PC-3 (cell line): ENCODE measurements around the gene TRPV2. TPM values are rescaled to one million over a fixed set of nuclear protein-coding genes. Genes with fewer than 3 reads are reported as not detected.
A peak's percentile ranks its signal among the peaks of the same experiment; 100 is the strongest.
"Not testable (repeated sequence)": the region's sequence is repeated elsewhere in the genome, so short reads cannot be mapped to it uniquely, and the experiment has no call there.

Experiments used
- ATAC-seq: fragments of 200-7000 bp; cut with Tn5 transposase; 2 replicates; pipeline ENCODE4 v1.9.1; 2020; ENCODE audit warnings: mild to moderate bottlenecking, moderate library complexity
- BruUV-seq: library from RNA; stranded (reverse); fragments of 400-500 nt; replicated peaks from 2 replicates; lab custom pipeline; 2021; lab: Mats Ljungman, UMichigan
- CTCF ChIA-PET: fragments of 300-600 bp; sonication (Branson Sonifier 250); formaldehyde crosslinking; loops from one replicate; lab custom pipeline; 2022; ENCODE audit warnings: antibody characterized with exemption; lab: Charles Lee
- POLR2A ChIA-PET: fragments of 300-600 bp; sonication (Branson Sonifier 250); formaldehyde crosslinking; loops from one replicate; lab custom pipeline; 2022; ENCODE audit warnings: antibody characterized with exemption; ENCODE audit not compliant: unreplicated experiment; lab: Charles Lee
- DNase-seq: peaks from one replicate; pipeline ENCODE4 v3.0.0-alpha.2; 2015
- H2AFZ ChIP-seq: fragments of 300-600 bp; sonication (generic); 2 replicates; pipeline ENCODE4 v1.6.0; 2016; ENCODE audit warnings: antibody characterized with exemption, low read length
- H3F3A ChIP-seq: fragments of 300-600 bp; sonication (generic); one replicate; pipeline ENCODE4 v1.6.0; 2017; ENCODE audit warnings: antibody characterized with exemption, low read length, control low read depth, mild to moderate bottlenecking; ENCODE audit not compliant: unreplicated experiment
- H3K27ac ChIP-seq: fragments of 300-600 bp; sonication (generic); 2 replicates; pipeline ENCODE4 v1.5.1; 2016; ENCODE audit warnings: mild to moderate bottlenecking, low read length
- H3K27me3 ChIP-seq: fragments of 300-600 bp; sonication (generic); 2 replicates; pipeline ENCODE4 v1.6.1; 2016; ENCODE audit warnings: low read length, mixed read lengths
- H3K36me3 ChIP-seq: fragments of 300-600 bp; sonication (generic); 2 replicates; pipeline ENCODE4 v1.6.1; 2016; ENCODE audit warnings: low read depth, mixed run types, low read length, mixed read lengths
- H3K4me1 ChIP-seq: fragments of 300-600 bp; sonication (generic); 2 replicates; pipeline ENCODE4 v1.5.1; 2016; ENCODE audit warnings: low read length; ENCODE audit not compliant: insufficient read depth
- H3K4me2 ChIP-seq: fragments of 300-600 bp; sonication (generic); 2 replicates; pipeline ENCODE4 v1.6.0; 2016; ENCODE audit warnings: low read length
- H3K4me3 ChIP-seq: fragments of 300-600 bp; sonication (generic); 2 replicates; pipeline ENCODE4 v1.5.1; 2016; ENCODE audit warnings: mild to moderate bottlenecking, low read length, mixed read lengths
- H3K79me2 ChIP-seq: fragments of 300-600 bp; sonication (generic); 2 replicates; pipeline ENCODE4 v1.6.1; 2017; ENCODE audit warnings: low read length, mixed read lengths
- H3K9ac ChIP-seq: fragments of 300-600 bp; sonication (generic); 2 replicates; pipeline ENCODE4 v1.6.0; 2016; ENCODE audit warnings: mild to moderate bottlenecking, low read length
- H3K9me2 ChIP-seq: fragments of 300-600 bp; sonication (generic); replicated peaks from 2 replicates; pipeline ENCODE4 v1.6.1; 2016; ENCODE audit warnings: mixed run types, low read length, mixed read lengths
- H3K9me3 ChIP-seq: fragments of 300-600 bp; sonication (generic); 2 replicates; pipeline ENCODE4 v1.6.1; 2016; ENCODE audit warnings: low read length, mixed read lengths
- H4K20me1 ChIP-seq: fragments of 300-600 bp; sonication (generic); 2 replicates; pipeline ENCODE4 v1.6.1; 2016; ENCODE audit warnings: low read length, mixed read lengths
- EZH2 ChIP-seq: fragments of 300-600 bp; sonication (generic); IDR thresholded peaks from one replicate; pipeline ENCODE4 v1.6.1; 2017; ENCODE audit warnings: antibody characterized with exemption, mild to moderate bottlenecking, low read length; ENCODE audit not compliant: unreplicated experiment
- EZH2phosphoT487 ChIP-seq: fragments of 300-600 bp; sonication (generic); IDR thresholded peaks from 2 replicates; pipeline ENCODE4 v1.6.1; 2018; ENCODE audit warnings: mild to moderate bottlenecking, antibody characterized with exemption, low read length, borderline replicate concordance
- intact Hi-C: fragments of 100-400 bp; cut with micrococcal nuclease; formaldehyde crosslinking; loops from 2 replicates; pipeline ENCODE4 v1.9.0; 2023
- total RNA-seq: library from RNA; depleted of rRNA; stranded (reverse); fragments of >200 nt; gene quantifications from 2 replicates; pipeline ENCODE4 v1.2.3, GENCODE V29; 2014
- TF ChIP-seq, protein P1 (sequence below): fragments of 300-600 bp; sonication (generic); conservative IDR thresholded peaks from 2 replicates; pipeline ENCODE4 v1.5.1; 2017; ENCODE audit warnings: antibody characterized with exemption, low read depth, mild to moderate bottlenecking, low read length

TRPV2 gene
- total RNA-seq, 1 experiment from 2014 or later, result 1.9 TPM

DNA sequence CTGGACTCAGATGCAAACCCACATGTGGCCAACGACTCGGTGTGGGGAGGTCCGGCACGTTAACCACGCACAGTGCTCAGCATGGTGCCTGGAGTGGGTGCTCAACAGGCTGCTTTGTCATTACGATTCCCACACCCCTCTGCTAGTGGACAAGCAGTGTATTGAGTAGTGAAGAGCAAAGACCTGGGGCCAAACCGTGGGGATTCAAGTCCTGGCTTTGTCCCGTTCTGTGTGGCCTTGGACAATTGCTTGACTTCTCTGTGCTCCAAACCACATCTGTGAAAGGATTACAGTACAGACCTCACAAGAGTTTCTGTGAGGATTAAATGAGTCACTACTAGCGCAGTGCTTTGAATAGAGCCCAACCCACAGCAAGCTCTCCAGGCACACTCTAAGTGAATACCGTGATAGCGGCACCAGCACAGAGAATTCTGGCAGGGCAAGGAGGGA is 33.8 kb downstream of the TRPV2 start:
- no peaks in the 10 kb centered on the region for H3K79me2 ChIP-seq
- TF ChIP-seq, protein P1, sequence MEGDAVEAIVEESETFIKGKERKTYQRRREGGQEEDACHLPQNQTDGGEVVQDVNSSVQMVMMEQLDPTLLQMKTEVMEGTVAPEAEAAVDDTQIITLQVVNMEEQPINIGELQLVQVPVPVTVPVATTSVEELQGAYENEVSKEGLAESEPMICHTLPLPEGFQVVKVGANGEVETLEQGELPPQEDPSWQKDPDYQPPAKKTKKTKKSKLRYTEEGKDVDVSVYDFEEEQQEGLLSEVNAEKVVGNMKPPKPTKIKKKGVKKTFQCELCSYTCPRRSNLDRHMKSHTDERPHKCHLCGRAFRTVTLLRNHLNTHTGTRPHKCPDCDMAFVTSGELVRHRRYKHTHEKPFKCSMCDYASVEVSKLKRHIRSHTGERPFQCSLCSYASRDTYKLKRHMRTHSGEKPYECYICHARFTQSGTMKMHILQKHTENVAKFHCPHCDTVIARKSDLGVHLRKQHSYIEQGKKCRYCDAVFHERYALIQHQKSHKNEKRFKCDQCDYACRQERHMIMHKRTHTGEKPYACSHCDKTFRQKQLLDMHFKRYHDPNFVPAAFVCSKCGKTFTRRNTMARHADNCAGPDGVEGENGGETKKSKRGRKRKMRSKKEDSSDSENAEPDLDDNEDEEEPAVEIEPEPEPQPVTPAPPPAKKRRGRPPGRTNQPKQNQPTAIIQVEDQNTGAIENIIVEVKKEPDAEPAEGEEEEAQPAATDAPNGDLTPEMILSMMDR, result no peak
- TF ChIP-seq EZH2phosphoT487 (no peak), EZH2 (no peak)
- no peaks in the 10 kb centered on the region for H3K9me2 ChIP-seq
- no peak overlapping the region for H3K27ac ChIP-seq
- intact Hi-C loops, result no loop called here
- H3K9me3 ChIP-seq, result no peaks in the 10 kb centered on the region
- peaks cover 13% of the 10 kb centered on the region; the same call in 1 of the 2 replicates for H4K20me1 ChIP-seq
- H3K36me3 ChIP-seq, result peaks cover 29% of the 10 kb centered on the region
- H3K27me3 ChIP-seq, result no peaks in the 10 kb centered on the region
- ChIA-PET CTCF (no interaction called here), POLR2A (no interaction called here)
- no TSS peak for BruUV-seq
- no peak overlapping the region for H3K4me2 ChIP-seq
- ATAC-seq (no peak), DNase-seq (peak; percentile 50)
- no peaks in the 10 kb centered on the region for H3K4me1 ChIP-seq
- H3F3A ChIP-seq, result peaks cover 4% of the 10 kb centered on the region
- H3K4me3 ChIP-seq, result no peak overlapping the region
- H3K9ac ChIP-seq, result no peak overlapping the region
- no peak overlapping the region for H2AFZ ChIP-seq

DNA sequence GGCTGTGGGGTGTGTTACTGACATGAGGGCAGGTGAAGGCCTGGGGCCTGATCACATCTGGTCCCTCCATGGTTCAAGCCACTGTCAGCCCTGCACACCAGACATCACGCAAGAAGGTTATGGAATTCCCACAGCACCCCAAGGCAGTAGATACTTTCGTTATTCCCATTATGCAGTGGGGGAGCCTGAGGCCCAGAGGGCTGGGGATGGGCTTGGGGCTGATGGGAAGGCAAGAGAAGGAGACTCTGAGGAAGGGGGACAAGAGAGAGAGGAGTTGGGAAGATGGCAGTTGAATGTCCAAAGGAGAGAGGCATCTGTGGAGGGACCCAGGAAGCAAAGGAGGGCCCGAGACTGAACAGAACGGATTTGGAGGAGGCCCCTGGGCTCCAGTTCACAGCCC is 34.7 kb downstream of the TRPV2 start:
- Histone ChIP-seq H3K9ac (no peak overlapping the region), H3K36me3 (peaks cover 24% of the 10 kb centered on the region), H3K79me2 (no peaks in the 10 kb centered on the region), H3K4me3 (no peak overlapping the region), H2AFZ (no peak overlapping the region), H3K27me3 (no peaks in the 10 kb centered on the region), H3K4me1 (no peaks in the 10 kb centered on the region), H3F3A (peaks cover 4% of the 10 kb centered on the region), H3K4me2 (no peak overlapping the region), H3K27ac (no peak overlapping the region), H3K9me3 (no peaks in the 10 kb centered on the region), H3K9me2 (no peaks in the 10 kb centered on the region), H4K20me1 (peaks cover 10% of the 10 kb centered on the region; the same call in 1 of the 2 replicates)
- DNase-seq (no peak), ATAC-seq (no peak)
- POLR2A ChIA-PET, result no interaction called here
- intact Hi-C loops, result no loop called here
- CTCF ChIA-PET, result no interaction called here
- TF ChIP-seq EZH2 (no peak), EZH2phosphoT487 (no peak)
- TF ChIP-seq, protein P1, result no peak
- no TSS peak for BruUV-seq

DNA sequence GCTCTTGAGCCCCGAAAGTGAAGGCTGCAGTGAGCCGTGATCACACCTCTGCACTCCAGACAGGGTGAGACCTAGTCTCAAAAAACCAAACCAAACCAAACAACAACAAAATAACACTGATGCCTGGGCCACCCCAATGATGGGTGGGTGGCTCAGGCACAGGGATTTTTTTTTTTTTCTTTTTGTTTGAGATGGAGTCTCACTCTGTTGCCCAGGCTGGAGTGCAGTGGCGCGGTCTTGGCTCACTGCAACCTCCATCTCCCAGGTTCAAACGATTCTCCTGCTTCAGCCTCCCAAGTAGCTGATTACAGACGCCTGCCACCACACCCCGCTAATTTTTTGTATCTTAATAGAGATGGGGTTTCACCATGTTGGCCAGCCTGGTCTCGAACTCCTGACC is 36.9 kb downstream of the TRPV2 start:
- H2AFZ ChIP-seq, H3F3A ChIP-seq, H3K79me2 ChIP-seq, H3K4me1 ChIP-seq, ATAC-seq, CTCF ChIA-PET, H3K27ac ChIP-seq, H3K9me2 ChIP-seq, DNase-seq, H3K4me2 ChIP-seq, H4K20me1 ChIP-seq, H3K27me3 ChIP-seq, intact Hi-C loops, BruUV-seq, H3K9ac ChIP-seq, H3K9me3 ChIP-seq, H3K4me3 ChIP-seq: not testable (repeated sequence)
- POLR2A ChIA-PET, result interaction anchor here (0.7 kb wide), 1 partner anchor 75 kb away, joined by 3 read pairs; no protein-coding TSS in a partner anchor
- peaks cover 18% of the 10 kb centered on the region; the same call in 1 of the 2 replicates for H3K36me3 ChIP-seq
